NCI-H524 treated with DMSO at 0.1 percent for 48 hours (cell line): ENCODE results near the gene ZNF512B.
A peak's percentile ranks its signal among the peaks of the same experiment; 100 is the strongest.
"Not testable (repeated sequence)": the region's sequence is repeated elsewhere in the genome, so short reads cannot be mapped to it uniquely, and the experiment has no call there.

Experiments
- DNase-seq: peaks from one replicate; lab custom pipeline; 2025; lab: John Stamatoyannopoulos, UW

ZNF512B gene, protein sequence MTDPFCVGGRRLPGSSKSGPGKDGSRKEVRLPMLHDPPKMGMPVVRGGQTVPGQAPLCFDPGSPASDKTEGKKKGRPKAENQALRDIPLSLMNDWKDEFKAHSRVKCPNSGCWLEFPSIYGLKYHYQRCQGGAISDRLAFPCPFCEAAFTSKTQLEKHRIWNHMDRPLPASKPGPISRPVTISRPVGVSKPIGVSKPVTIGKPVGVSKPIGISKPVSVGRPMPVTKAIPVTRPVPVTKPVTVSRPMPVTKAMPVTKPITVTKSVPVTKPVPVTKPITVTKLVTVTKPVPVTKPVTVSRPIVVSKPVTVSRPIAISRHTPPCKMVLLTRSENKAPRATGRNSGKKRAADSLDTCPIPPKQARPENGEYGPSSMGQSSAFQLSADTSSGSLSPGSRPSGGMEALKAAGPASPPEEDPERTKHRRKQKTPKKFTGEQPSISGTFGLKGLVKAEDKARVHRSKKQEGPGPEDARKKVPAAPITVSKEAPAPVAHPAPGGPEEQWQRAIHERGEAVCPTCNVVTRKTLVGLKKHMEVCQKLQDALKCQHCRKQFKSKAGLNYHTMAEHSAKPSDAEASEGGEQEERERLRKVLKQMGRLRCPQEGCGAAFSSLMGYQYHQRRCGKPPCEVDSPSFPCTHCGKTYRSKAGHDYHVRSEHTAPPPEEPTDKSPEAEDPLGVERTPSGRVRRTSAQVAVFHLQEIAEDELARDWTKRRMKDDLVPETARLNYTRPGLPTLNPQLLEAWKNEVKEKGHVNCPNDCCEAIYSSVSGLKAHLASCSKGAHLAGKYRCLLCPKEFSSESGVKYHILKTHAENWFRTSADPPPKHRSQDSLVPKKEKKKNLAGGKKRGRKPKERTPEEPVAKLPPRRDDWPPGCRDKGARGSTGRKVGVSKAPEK

DNA sequence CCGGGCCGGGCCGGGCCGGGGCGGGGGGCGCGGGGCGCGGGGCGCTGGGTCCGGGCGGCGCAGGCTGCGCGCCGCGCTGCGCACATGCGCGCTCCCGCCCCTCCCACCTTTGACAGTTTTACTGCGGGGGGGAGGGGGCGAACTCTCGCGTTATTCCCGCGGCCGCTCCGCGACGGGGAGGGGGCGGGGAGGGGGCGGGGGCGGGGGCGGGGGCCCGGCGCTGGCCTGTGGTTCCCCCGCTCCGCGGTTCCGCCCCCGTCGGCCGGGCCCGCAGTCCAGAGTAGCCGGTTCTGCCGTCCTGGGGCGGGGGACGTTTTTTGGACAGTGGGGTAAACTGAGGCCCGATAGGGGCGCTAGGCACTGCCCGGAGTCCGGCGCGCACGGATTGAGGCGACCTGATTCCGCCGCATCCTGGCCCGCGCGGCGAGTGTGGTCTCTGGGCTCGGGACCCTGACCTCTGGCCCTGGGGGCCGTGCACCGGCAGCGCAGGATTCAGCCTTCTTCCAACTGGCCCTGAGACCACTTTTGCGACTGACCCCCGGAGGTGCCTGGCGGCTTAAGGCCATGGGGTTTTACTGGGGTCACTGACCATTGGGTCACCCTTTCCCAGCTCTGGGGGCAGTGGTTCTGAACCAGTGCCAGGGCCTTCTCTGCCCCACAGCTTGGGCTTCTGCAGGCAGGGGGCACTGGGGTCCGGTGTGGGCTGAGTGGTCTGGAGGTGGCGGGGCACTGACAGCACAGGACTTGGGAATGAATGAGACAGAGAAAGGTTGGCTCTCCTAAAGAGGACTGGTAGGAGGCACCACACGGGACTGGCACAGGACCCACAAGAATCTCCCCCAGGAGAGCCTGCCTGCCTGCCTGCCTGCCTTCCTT lies at the start of gene ZNF512B:
Gene ZNF512B (minus strand): TSS at position 93 of the 876 bp plus-strand sequence. CDS start 1,980 bp downstream, outside the sequence.
- no peak for DNase-seq

DNA sequence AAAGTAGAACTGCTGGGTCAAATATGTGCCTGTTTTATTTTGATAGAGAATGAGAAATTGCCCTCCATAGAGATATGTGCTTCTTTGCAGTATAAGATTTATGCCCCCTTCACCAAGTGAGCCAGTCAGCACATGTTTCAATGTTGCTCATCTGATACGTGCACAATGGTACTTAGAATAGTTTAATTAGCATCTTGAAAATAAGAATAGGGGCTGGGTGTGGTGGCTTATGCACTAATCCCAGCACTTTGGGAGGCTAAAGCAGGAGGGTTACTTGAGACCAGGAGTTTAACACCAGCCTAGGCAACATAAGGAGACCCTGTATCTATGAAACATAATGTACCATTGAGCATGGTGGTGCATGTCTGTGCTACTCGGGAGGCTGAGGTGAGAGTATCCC lies 45.9 kb upstream of the ZNF512B start:
- no peak for DNase-seq

DNA sequence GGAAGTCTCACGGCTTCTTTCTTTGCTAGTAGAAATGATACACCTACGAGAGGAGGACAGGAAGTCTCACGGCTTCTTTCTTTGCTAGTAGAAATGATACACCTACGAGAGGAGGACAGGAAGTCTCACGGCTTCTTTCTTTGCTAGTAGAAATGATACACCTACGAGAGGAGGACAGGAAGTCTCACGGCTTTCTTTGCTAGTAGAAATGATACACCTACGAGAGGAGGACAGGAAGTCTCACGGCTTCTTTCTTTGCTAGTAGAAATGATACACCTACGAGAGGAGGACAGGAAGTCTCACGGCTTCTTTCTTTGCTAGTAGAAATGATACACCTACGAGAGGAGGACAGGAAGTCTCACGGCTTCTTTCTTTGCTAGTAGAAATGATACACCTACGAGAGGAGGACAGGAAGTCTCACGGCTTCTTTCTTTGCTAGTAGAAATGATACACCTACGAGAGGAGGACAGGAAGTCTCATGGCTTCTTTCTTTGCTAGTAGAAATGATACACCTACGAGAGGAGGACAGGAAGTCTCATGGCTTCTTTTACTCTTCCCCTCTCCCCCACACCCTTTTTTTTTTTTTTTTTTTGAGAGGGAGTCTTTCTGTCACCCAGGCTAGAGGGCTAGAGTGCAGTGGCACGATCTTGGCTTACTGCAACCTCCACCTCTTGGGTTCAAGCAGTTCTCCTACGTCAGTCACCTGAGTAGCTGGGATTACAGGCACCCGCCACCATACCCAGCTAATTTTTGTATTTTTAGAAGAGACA lies 42.8 kb upstream of the ZNF512B start:
- DNase-seq = not testable (repeated sequence)

DNA sequence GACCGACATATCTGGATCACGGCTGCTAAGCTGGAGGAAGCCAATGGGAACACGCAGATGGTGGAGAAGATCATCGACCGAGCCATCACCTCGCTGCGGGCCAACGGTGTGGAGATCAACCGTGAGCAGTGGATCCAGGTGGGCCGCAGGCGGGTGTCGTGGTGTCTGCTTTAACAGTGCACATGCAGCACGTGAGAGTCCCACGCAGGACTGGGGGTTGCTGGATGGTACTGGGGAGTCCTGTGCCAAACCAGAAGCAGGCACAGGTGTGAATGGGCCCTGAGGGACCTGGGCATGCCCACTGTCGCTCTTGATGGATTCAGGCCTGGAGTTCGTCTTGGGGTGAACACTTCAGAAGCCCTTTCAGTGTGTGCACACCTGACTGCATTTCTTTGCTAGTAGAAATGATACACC lies 41.6 kb upstream of the ZNF512B start:
- no peak for DNase-seq

DNA sequence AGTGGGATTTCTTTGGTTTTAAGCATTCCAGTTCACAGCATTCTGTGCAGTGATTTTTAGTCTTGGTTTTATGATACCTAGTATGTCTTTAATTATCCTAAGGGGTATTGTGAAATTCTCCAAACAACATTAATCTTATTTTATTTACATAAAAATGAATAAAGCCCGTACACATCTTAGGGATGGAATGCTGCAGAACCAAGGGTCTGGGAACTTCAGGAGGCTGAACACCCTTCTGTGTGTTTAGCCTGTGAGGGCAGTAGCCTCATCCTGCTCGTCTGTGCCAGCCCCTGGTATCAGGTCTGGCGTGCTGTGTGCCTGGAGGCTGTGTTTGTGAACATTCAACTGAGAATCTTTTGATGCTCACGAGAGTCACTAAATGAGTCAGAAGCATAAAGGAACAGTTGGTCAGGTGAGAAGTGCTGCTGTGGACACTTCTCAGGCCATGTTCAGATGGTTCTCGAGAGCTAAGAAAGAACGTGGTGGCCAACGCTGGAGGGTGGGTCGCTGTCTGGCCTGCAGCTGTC lies 41.0 kb upstream of the ZNF512B start:
- no peak for DNase-seq

DNA sequence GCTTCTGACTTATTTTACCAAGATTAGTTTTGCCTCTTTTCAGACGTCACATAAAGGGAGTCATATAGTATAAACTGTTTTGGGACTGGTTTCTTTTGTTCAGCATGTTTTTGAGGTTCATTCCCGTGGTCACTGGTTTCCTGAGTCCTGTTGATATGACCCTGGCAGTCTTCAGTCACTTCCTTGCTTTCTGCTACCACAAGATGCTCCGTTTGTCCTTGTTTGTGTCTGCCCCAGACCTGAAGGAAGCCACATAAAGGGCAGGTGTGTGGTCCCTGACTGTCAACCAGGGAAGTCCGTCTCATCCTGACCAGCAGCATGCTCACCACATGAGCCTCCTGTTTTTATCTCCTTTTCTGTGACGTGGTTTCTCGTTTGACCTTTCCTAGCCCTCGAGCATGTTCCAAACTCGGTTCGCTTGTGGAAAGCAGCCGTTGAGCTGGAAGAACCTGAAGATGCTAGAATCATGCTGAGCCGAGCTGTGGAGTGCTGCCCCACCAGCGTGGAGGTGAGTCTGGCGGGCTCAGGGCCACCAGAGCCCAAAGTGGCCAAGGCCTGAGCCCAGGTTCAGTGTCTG lies 40.2 kb upstream of the ZNF512B start:
- DNase-seq = no peak

DNA sequence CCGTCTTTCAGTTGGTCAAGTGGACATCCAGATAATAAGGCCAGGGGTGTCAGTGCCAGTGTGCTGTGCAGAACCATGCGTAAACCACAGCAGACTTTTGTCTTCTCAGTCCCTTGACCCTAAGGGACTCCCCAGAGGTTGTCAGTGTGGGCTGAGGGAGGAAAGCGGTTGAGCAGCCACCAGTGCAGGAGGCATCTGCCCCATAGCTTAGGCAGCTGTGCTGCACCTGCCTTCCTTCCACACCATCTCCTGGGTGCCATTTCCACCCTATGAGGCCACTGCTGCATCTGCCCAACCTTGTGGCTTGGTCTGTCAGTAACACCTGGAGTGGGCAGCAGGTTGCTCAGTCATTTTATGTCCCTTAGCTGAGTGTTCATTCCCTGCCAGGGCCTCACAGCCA lies 37.2 kb upstream of the ZNF512B start:
- no peak for DNase-seq

DNA sequence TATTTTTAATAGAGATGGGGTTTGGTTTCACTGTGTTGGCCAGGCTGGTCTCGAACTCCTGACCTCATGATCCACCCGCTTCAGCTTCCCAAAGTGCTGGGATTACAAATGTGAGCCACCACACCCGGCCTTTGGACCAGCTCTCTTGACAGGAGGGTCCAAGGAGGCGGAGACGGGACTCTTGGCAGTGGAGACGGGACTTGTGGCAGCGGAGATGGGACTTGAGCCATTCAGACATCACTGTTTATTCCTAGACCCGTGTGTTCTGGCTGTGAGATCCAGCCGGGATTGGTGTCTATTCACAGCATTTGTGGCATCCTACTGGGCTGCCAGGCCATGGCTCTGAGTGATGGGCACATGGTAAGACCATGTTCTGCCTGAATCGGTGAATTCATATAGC lies 36.8 kb upstream of the ZNF512B start:
- no peak for DNase-seq

DNA sequence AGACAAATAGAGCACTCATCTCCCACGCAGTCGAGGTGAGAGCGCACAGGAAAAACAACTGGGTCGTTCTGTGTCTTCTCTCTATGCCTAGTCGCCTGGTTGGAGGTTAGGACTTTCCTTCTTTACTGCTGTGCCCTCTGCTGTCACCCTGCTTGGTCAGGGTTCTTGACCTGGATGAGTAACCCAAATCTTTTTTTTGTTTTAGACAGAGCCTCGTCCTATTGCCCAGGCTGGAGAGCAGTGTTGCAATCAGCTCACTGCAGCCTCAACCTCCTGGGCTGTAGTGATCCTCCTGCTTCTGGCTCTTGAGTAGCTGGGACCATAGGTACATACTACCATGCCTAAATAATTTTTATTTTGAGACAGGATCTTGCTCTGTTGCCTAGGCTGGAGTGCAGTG lies 35.7 kb upstream of the ZNF512B start:
- DNase-seq = no peak

DNA sequence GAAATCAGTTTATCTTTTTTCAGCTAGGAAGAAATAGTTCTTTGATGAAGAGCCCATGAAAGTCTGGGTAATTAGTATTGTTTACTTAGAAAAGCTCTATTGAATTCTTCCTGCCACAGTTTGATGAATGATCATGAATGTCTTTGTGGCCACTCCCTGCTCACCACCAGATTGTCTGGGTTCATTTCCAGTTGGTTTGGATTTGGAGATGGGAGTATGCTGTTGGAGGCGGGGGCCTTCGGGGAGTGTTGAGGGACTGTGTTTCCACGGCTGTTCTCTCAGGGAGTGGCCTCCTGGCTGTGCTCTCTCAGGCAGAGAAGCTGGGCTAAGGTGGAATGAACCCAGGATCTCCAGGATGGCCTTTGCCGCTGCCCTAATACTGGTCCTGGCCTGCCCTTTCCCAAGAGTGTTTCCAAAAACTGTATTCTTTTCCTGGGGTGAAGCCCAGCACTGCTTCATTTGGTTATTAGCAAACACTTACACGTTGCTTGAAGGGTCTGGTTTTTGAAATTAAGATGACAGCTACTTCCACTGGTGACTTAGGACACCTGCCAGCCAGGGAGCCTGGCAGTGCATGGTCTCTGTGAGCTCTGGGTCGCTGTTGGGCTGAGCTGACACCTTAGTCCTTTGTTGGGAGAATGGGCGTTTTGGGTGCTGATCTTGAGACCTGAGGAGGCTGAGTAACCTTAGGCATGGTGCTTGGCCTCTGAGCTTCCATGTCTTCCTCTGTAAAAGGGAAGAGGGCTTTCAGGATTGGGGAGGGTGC lies 34.4 kb upstream of the ZNF512B start:
- no peak for DNase-seq

DNA sequence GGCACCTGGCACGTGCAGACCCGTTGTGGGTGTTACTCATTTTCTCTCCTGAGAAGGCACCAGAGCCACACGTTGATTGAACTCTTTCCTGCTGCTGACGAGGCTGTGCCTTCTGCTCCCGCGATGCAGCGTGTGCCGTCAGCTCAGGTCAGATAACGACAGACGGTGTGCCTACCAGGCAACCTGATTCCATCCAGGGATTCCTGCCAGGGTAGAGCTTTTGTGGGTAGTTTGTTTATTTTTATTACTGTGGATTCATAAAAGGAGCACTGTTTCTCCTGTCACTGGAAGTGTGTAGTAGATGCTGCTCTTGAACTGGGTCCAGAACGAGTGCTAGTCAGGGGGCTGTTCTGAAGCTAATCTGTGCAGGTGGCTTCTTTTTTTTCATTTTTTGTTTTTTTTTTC lies 31.9 kb upstream of the ZNF512B start:
- DNase-seq = no peak

DNA sequence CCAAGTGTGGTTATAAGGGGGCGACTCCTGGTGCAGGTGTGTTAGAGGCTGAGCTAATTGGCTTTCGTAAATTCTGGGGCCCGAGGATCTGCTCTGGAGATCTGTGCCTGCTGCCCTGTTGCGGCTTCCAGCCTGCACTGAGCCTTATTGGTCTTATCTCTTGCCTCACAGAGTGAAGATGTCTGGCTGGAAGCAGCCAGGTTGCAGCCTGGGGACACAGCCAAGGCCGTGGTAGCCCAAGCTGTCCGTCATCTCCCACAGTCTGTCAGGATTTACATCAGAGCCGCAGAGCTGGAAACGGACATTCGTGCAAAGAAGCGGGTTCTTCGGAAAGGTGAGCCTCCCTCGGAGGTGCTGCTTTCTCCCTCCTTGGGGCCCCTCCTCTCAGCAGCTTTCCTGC lies 31.2 kb upstream of the ZNF512B start:
- no peak for DNase-seq

DNA sequence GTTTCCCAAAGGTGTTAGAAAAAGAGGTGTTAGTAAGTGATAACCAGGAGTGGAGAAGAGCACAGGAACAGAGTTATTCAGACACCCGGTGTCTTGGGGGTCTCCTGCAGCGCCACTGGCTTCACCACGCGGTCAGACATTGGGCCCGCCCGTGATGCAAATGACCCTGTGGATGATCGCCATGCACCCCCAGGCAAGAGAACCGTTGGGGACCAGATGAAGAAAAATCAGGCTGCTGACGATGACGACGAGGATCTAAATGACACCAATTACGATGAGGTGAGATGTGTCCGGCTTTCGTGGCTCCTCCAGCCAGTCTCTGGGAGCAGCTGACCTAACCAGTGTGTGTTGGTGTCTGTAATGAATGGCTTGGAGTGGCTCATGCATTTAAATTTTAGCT lies 13.2 kb upstream of the ZNF512B start:
- DNase-seq = no peak

DNA sequence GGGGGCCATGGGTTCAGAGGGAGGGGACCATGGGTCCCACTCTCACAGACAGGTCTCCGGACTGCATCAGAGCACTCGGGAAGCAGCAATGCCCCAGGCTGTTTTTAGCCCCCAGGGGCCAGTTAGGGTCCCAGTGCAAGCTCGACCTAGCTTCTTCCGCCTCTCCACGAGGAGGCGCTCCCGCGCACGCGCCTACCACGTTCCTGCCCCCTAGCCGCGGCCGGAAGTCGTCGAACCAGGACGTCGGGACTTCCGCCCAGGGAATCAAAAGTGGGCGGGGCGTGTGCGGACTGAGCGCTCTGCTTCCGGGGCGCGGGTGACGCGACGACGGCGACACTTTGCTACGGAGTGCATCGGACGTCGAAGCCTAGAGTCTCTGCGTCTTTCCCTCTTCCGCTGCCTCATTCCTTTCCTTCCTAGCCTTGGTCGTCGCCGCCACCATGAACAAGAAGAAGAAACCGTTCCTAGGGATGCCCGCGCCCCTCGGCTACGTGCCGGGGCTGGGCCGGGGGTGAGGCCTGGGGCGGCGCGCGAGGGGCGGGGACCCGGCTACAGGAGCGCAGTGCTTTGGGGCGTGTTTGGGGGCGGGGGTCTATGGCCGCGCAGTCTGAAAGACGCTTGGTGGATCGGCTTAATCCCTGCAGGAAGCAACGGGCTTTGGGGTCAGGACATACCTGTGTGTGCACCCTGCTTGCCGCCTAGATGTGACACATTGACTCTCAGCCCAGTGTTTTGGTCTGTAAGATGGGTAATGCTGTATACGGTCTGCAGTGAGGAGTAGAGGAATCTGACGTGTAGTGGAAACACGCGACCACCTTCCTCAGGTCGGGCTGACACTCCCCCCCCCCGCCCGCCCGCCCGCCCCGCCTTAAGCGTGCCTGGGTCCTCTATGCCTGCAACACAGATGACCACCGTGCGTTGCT lies 11.3 kb upstream of the ZNF512B start, which contains the start of gene PRPF6:
Gene PRPF6 (plus strand): TSS at position 327 of the 923 bp plus-strand sequence. CDS start 114 bp downstream, at position 441.
- peak; percentile 68 for DNase-seq

DNA sequence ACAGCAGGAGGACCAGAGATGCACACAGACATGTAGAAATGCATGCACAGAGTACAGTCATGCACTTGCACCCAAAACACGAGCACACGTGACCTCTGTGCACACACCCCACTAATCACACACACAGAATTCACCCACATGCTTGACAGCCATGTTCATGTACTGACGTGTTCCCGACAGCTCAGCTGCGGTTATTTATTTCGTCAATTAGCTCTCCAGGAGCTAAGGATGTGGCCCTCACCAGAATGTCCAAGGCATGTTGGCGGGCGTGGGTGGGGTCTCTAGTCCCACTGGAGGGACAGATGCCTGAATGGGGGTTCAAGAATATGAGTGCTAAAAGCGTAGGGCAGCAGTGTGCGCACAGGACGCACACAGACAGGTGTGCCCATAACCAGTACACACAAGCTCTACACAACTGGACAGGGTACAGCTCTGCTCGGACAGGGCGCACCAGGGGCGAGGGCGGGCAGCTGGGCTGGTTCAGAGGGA lies 10.6 kb upstream of the ZNF512B start:
- no peak for DNase-seq

DNA sequence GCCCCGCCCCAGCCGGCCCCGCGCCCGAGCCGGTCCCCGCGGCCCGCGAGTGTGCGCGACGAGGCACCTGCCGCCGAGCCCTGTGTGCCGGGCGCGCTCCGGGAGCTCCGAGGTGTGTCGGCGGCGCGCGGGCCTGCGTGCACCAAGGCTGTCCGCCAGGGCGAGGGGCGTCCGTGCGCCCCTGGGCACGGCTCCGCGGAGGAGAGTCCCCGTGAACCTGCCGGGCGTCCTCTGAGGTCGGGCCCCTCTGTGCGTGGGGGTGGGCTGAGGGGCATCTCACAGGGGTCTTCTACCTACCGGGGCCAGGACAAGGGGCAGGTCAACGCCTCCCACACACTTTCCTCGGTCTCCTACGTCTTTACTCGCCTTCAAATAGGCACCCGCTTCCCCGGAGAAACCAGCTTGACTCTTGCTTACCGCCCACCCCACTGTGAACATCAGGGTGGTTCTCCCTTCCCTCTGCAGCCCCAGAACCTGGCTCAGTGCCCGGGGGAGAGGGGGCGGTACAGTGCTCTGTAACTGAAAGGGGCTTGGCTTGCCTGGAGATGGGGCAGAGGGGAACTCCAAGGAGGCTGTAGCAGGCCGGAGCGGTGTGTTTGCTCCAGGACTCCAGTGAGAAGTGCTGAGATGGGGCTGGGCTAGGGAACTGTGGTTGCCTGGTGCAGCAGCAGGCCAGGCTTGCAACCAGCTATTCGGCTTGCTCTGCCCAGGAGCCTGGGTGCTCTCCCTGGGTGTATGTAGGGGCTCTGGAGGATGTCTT lies 10.0 kb upstream of the ZNF512B start, which contains the start of gene SAMD10:
Gene SAMD10 (minus strand): TSS at position 86 of the 760 bp plus-strand sequence. CDS start 175 bp downstream, outside the sequence.
- DNase-seq = no peak

DNA sequence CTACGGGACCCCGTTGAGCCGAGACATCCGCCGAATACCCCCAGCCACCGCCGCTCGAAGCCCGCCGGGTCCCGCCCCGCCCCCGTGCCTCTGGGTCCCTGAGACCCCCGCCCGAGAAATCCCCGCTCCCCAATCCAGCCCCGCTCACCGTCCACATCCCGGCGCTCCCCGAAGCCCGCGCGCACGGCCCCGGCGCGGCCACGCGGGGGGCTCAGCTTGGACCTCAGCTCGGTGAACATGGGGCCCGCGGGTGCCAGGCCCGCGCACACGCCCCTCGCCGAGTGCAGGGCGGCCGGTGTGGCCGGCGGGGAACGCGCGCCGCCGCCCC lies 9.5 kb upstream of the ZNF512B start:
- no peak for DNase-seq
